Measurements from ENCODE around the gene PROM2.

GRCh38 chr2:95337829-95338228, 63.6 kb downstream of the PROM2 start:
- TF ChIP-seq CTCF (IDR thresholded peaks at IDR 0.05; ENCODE audit: low read depth, low read length, missing input control) = no peak
- no peak for TF ChIP-seq FOXA1 (IDR thresholded peaks at IDR 0.05)
- TF ChIP-seq, protein P1, sequence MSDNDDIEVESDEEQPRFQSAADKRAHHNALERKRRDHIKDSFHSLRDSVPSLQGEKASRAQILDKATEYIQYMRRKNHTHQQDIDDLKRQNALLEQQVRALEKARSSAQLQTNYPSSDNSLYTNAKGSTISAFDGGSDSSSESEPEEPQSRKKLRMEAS (IDR thresholded peaks at IDR 0.05) = no peak
- TF ChIP-seq REST (IDR thresholded peaks at IDR 0.05) = no peak
- no peak for TF ChIP-seq HNF4G (IDR thresholded peaks at IDR 0.05)
- TF ChIP-seq TAF1 (conservative IDR thresholded peaks at IDR 0.05) = no peak
- TF ChIP-seq RXRA (IDR thresholded peaks at IDR 0.05) = no peak
- TF ChIP-seq ATF3 (IDR thresholded peaks at IDR 0.05) = no peak
- TF ChIP-seq HNF4A (conservative IDR thresholded peaks at IDR 0.05) = no peak
- no peak for TF ChIP-seq YY1 (IDR thresholded peaks at IDR 0.05)
- TF ChIP-seq, protein P2, sequence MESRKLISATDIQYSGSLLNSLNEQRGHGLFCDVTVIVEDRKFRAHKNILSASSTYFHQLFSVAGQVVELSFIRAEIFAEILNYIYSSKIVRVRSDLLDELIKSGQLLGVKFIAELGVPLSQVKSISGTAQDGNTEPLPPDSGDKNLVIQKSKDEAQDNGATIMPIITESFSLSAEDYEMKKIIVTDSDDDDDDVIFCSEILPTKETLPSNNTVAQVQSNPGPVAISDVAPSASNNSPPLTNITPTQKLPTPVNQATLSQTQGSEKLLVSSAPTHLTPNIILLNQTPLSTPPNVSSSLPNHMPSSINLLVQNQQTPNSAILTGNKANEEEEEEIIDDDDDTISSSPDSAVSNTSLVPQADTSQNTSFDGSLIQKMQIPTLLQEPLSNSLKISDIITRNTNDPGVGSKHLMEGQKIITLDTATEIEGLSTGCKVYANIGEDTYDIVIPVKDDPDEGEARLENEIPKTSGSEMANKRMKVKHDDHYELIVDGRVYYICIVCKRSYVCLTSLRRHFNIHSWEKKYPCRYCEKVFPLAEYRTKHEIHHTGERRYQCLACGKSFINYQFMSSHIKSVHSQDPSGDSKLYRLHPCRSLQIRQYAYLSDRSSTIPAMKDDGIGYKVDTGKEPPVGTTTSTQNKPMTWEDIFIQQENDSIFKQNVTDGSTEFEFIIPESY (IDR thresholded peaks at IDR 0.05) = no peak
- TF ChIP-seq RAD21 (IDR thresholded peaks at IDR 0.05) = no peak

All from liver (tissue), 3 donors.